SK-MEL-5 (cell line): Measurements from ENCODE around the gene RAB5A. TPM values are rescaled to one million over a fixed set of nuclear protein-coding genes. Genes with fewer than 3 reads are reported as not detected.
A peak's percentile ranks its signal among the peaks of the same experiment; 100 is the strongest.
"Not testable (repeated sequence)": the region's sequence is repeated elsewhere in the genome, so short reads cannot be mapped to it uniquely, and the experiment has no call there.

ENCODE experiments used
- DNase-seq: peaks from one replicate; pipeline ENCODE4 v3.0.0-alpha.2; 2016; ENCODE audit warnings: low read depth, low spot score
- in situ Hi-C: cut with HindIII; loops from 2 replicates; pipeline ENCODE4 v1.10.0; 2016; ENCODE audit warnings: low sequenced_read_pairs, high pct_unique_total_duplicates, low pct_unique_long_range_greater_than_20kb
- small RNA-seq, 2 experiments: library from RNA; depleted of rRNA; stranded (forward); fragments of <200 nt; gene quantifications; one replicate each; pipeline ENCODE3, GENCODE V24; 2014
- total RNA-seq: library from RNA; depleted of rRNA; stranded (reverse); fragments of >200 nt; shearing (Covaris generic); gene quantifications from 2 replicates; pipeline ENCODE4 v1.2.3, GENCODE V29; 2014; rRNA removed

The RAB5A gene
- total RNA-seq, 1 experiment from 2014 or later = 42.0 TPM

GRCh38 chr3:20007960-20008359 is 61.1 kb downstream of the RAB5A start:
- in situ Hi-C loops = no loop called here
- DNase-seq = no peak

- DNase-seq = no peak
- in situ Hi-C loops = no loop called here
Observed at GRCh38 chr3:20008646-20009045, 61.7 kb downstream of the RAB5A start.

GRCh38 chr3:20012164-20012563 is 65.3 kb downstream of the RAB5A start, which contains the start of gene PP2D1:
Gene PP2D1, minus strand, starts transcription at chr3:20012264. Its CDS starts 192 bp downstream, at chr3:20012072.
- in situ Hi-C loops = no loop called here

GRCh38 chr3:20013396-20013795 is 66.5 kb downstream of the RAB5A start:
- in situ Hi-C loops = no loop called here
- DNase-seq = no peak

More at GRCh38 chr3:20012164-20012563, 65.3 kb downstream of the RAB5A start, which contains the start of gene PP2D1:
- DNase-seq = no peak

- no peak for DNase-seq
- in situ Hi-C loops = no loop called here
Observed at GRCh38 chr3:20015525-20015924, 68.6 kb downstream of the RAB5A start.

GRCh38 chr3:20016076-20016475 is 69.2 kb downstream of the RAB5A start:
- in situ Hi-C loops, DNase-seq: not testable (repeated sequence)

GRCh38 chr3:20022954-20023622 is 76.2 kb downstream of the RAB5A start:
- in situ Hi-C loops = no loop called here
- no peak for DNase-seq

GRCh38 chr3:20023623-20024405 is 76.9 kb downstream of the RAB5A start:
- in situ Hi-C loops = no loop called here
- peak; percentile 86 for DNase-seq

- in situ Hi-C loops = no loop called here
- DNase-seq = no peak
Observed at GRCh38 chr3:20027136-20027535, 80.2 kb downstream of the RAB5A start.

GRCh38 chr3:20028905-20029331 is 82.0 kb downstream of the RAB5A start:
- no peak for DNase-seq
- in situ Hi-C loops = no loop called here

GRCh38 chr3:20031939-20032338 is 85.0 kb downstream of the RAB5A start:
- in situ Hi-C loops, DNase-seq: not testable (repeated sequence)

Small RNA genes within 50 kb of the gene (small RNA-seq; reads per million reads assigned to genes)
- gene RNU4-85P (0 reads per million in 2 experiments), gene RPL39P18 (0 reads per million in 2 experiments)

Other genes starting within 250 kb of the RAB5A start
- 2.1 TPM in 1 of 2 replicates, not detected in the other for gene EFHB, start 12.9 kb upstream of the RAB5A start, total RNA-seq
- not detected in 2 replicates for gene PP2D1, start 65.2 kb downstream of the RAB5A start, total RNA-seq
- 31.8 and 33.6 TPM in 2 replicates for gene KAT2B, start 93.3 kb downstream of the RAB5A start, total RNA-seq
- gene SGO1, start 239.1 kb downstream of the RAB5A start, total RNA-seq = 12.6 and 13.6 TPM in 2 replicates